Mucosa of gallbladder (tissue), 1 donor: Measurements from ENCODE around the gene RPRML. TPM values are rescaled to one million over a fixed set of nuclear protein-coding genes. Genes with fewer than 3 reads are reported as not detected.
A peak's percentile ranks its signal among the peaks of the same experiment; 100 is the strongest.

ENCODE experiments used
- DNase-seq: peaks from one replicate; pipeline ENCODE4 v3.0.0-alpha.2; 2020; ENCODE audit warnings: low spot score
- total RNA-seq: library from RNA; stranded (reverse); gene quantifications from one replicate; pipeline ENCODE4 v1.2.1, GENCODE V29; 2021
- donor health status: DM: no; HTN: no; CAD: no.

The RPRML gene
- total RNA-seq, 1 donor from 2014 or later, result not detected

GRCh38 chr17:46944931-46945330 is 34.1 kb downstream of the RPRML start:
- DNase-seq, result no peak

GRCh38 chr17:46943501-46944393 is 35.3 kb downstream of the RPRML start:
- no peak for DNase-seq

GRCh38 chr17:46943218-46943500 is 35.9 kb downstream of the RPRML start:
- DNase-seq, result no peak

- DNase-seq, result peak; percentile 58
Observed at GRCh38 chr17:46942441-46943217, 36.4 kb downstream of the RPRML start.

- DNase-seq, result peak; percentile 72
Observed at GRCh38 chr17:46940692-46941404, 38.2 kb downstream of the RPRML start.

- DNase-seq, result no peak
Observed at GRCh38 chr17:46935658-46936266, 43.3 kb downstream of the RPRML start.

- no peak for DNase-seq
Observed at GRCh38 chr17:46931596-46931995, 47.5 kb downstream of the RPRML start.

GRCh38 chr17:46930051-46930450 is 49.0 kb downstream of the RPRML start:
- DNase-seq, result no peak

GRCh38 chr17:46929413-46929812 is 49.6 kb downstream of the RPRML start:
- DNase-seq, result no peak

- no peak for DNase-seq
Observed at GRCh38 chr17:46928467-46929261, 50.4 kb downstream of the RPRML start.

Other genes starting within 250 kb of the RPRML start
- 0.52 TPM for gene WNT3, start 160.6 kb downstream of the RPRML start, total RNA-seq
- 0.14 TPM for gene WNT9B, start 127.7 kb downstream of the RPRML start, total RNA-seq
- 47.8 TPM for gene GOSR2, start 56.1 kb downstream of the RPRML start, total RNA-seq
- gene CDC27, start 210.0 kb upstream of the RPRML start, total RNA-seq, result 75.2 TPM
- 0.55 TPM for gene MYL4, start 230.1 kb upstream of the RPRML start, total RNA-seq